HCT116 (cell line): Measurements from ENCODE around the gene WDR43. TPM values are rescaled to one million over a fixed set of nuclear protein-coding genes. Genes with fewer than 3 reads are reported as not detected.

Source experiments
- ATAC-seq: fragments of 200-7000 bp; cut with Tn5 transposase; 2 replicates; pipeline ENCODE4 v1.9.1; 2020; ENCODE audit warnings: mild to moderate bottlenecking, moderate library complexity
- BruUV-seq: library from RNA; stranded (reverse); fragments of 400-500 nt; replicated peaks from 2 replicates; lab custom pipeline; 2021; lab: Mats Ljungman, UMichigan
- CTCF ChIA-PET: fragments of 300-600 bp; sonication (Branson Sonifier 250); formaldehyde crosslinking; loops from one replicate; lab custom pipeline; 2021; ENCODE audit warnings: antibody characterized with exemption; lab: Charles Lee
- POLR2A ChIA-PET: fragments of 300-600, 350-600 bp; sonication (Branson Sonifier 250); formaldehyde crosslinking; loops from one replicate; lab custom pipeline; 2021; ENCODE audit warnings: antibody characterized with exemption; lab: Charles Lee
- RAD21 ChIA-PET, 2 experiments: fragments of 300-600 bp; sonication (Branson Sonifier 250); formaldehyde crosslinking; loops; one replicate each; lab custom pipeline; 2023; ENCODE audit warnings: low total read pairs in 2 of 2; ENCODE audit not compliant: uncharacterized antibody in 2 of 2, unreplicated experiment in 2 of 2, low non-redundant PET in 1 of 2; lab: Charles Lee
- DNase-seq: peaks from one replicate; pipeline ENCODE4 v3.0.0-alpha.2; 2010; ENCODE audit warnings: low read depth, low spot score
- H2AFZ ChIP-seq: fragments of 200-600 bp; shearing (Covaris generic), sonication (generic); 2 replicates; pipeline ENCODE4 v1.6.1; 2017; ENCODE audit warnings: low read depth, mixed run types, mixed read lengths, antibody characterized with exemption, low read length; ENCODE audit not compliant: poor library complexity, severe bottlenecking
- H3K27ac ChIP-seq: 2 replicates; pipeline ENCODE4 v1.5.1; 2012; ENCODE audit warnings: low read depth, low read length
- H3K27me3 ChIP-seq: fragments of 200-600 bp; sonication (generic); 2 replicates; pipeline ENCODE4 v1.6.1; 2016; ENCODE audit warnings: mixed run types, low read length, mixed read lengths; ENCODE audit not compliant: insufficient read depth
- H3K36me3 ChIP-seq, 2 experiments: fragments of 200-500 bp in 1 of 2; fragments of 200-600 bp in 1 of 2; sonication (Bioruptor generic) in 1 of 2; sonication (generic) in 1 of 2; 2 replicates each; pipeline versions ENCODE4 v1.5.1 to v1.6.1; 2014 to 2016; ENCODE audit warnings: low read length in 2 of 2, inconsistent platforms in 1 of 2, mixed read lengths in 1 of 2, mixed run types in 1 of 2; ENCODE audit not compliant: insufficient read depth in 2 of 2, control insufficient read depth in 1 of 2
- H3K4me1 ChIP-seq, 2 experiments: fragments of 200-600 bp in 1 of 2; sonication (generic) in 1 of 2; 2 replicates each; pipeline versions ENCODE4 v1.5.1 to v1.6.1; 2012 to 2017; ENCODE audit warnings: low read length in 2 of 2, inconsistent platforms in 1 of 2, mild to moderate bottlenecking in 1 of 2, mixed read lengths in 1 of 2, mixed run types in 1 of 2, moderate library complexity in 1 of 2; ENCODE audit not compliant: insufficient read depth in 2 of 2, control insufficient read depth in 1 of 2
- H3K4me2 ChIP-seq: fragments of 200-600 bp; sonication (generic); 2 replicates; pipeline ENCODE4 v1.6.1; 2017; ENCODE audit warnings: mixed run types, low read length, mixed read lengths
- H3K4me3 ChIP-seq, 2 experiments: fragments of 200-600 bp in 1 of 2; sonication (generic) in 1 of 2; replicated peaks in 1 of 2; 2 replicates each; pipeline ENCODE4 v1.5.1; 2011 to 2016; ENCODE audit warnings: low read length in 2 of 2, control low read depth in 1 of 2, low read depth in 1 of 2, mild to moderate bottlenecking in 1 of 2, mixed read lengths in 1 of 2, mixed run types in 1 of 2
- H3K79me2 ChIP-seq: fragments of 200-600 bp; sonication (generic); 2 replicates; pipeline ENCODE4 v1.6.1; 2017; ENCODE audit warnings: mild to moderate bottlenecking, mixed run types, low read length, moderate library complexity, mixed read lengths; ENCODE audit not compliant: insufficient read depth
- H3K9ac ChIP-seq: fragments of 200-600 bp; sonication (generic); 2 replicates; pipeline ENCODE4 v1.6.1; 2016; ENCODE audit warnings: low read length, mixed read lengths
- H3K9me2 ChIP-seq: fragments of 200-600 bp; sonication (generic), shearing (Covaris generic); 2 replicates; pipeline ENCODE4 v1.6.1; 2017; ENCODE audit warnings: mixed run types, mild to moderate bottlenecking, moderate library complexity; ENCODE audit not compliant: insufficient read depth
- H3K9me3 ChIP-seq, 2 experiments: fragments of 200-500 bp in 1 of 2; fragments of 200-600 bp in 1 of 2; sonication (Bioruptor generic) in 1 of 2; sonication (generic) in 1 of 2; 2 replicates each; pipeline ENCODE4 v1.6.1; 2014 to 2017; ENCODE audit warnings: low read length in 2 of 2, mixed read lengths in 2 of 2, inconsistent platforms in 1 of 2, low read depth in 1 of 2, mild to moderate bottlenecking in 1 of 2, mixed run types in 1 of 2, moderate library complexity in 1 of 2; ENCODE audit not compliant: control insufficient read depth in 1 of 2, insufficient read depth in 1 of 2
- H4K20me1 ChIP-seq: fragments of 200-600 bp; sonication (generic), shearing (Covaris generic); 2 replicates; pipeline ENCODE4 v1.6.1; 2017; ENCODE audit warnings: mixed run types, mild to moderate bottlenecking, moderate library complexity; ENCODE audit not compliant: insufficient read depth
- CBX3 ChIP-seq: IDR thresholded peaks from 2 replicates; pipeline ENCODE4 v1.6.1; 2012; ENCODE audit warnings: low read depth
- CTCF ChIP-seq, 3 experiments: fragments of 200-600 bp in 1 of 3; sonication (generic) in 1 of 3; IDR thresholded peaks in 2 of 3; conservative IDR thresholded peaks in 1 of 3; 2 replicates each; pipeline ENCODE4 v1.5.1; 2012 to 2017; ENCODE audit warnings: low read depth in 2 of 3, low read length in 2 of 3, antibody characterized with exemption in 1 of 3, borderline replicate concordance in 1 of 3, control low read depth in 1 of 3, mild to moderate bottlenecking in 1 of 3, mixed read lengths in 1 of 3, mixed run types in 1 of 3, moderate library complexity in 1 of 3; ENCODE audit not compliant: insufficient read depth in 1 of 3
- ELF1 ChIP-seq: IDR thresholded peaks from 2 replicates; pipeline ENCODE4 v1.6.1; 2012; ENCODE audit warnings: low read depth, borderline replicate concordance
- EZH2 ChIP-seq: fragments of 200-600 bp; sonication (generic); IDR thresholded peaks from 2 replicates; pipeline ENCODE4 v1.6.1; 2017; ENCODE audit warnings: antibody characterized with exemption, mixed run types
- EZH2phosphoT487 ChIP-seq: fragments of 200-600 bp; IDR thresholded peaks from 2 replicates; pipeline ENCODE4 v1.6.1; 2018; ENCODE audit warnings: antibody characterized with exemption, borderline replicate concordance
- FOSL1 ChIP-seq: IDR thresholded peaks from 2 replicates; pipeline ENCODE4 v1.6.1; 2012; ENCODE audit warnings: low read depth
- MAX ChIP-seq: IDR thresholded peaks from 2 replicates; pipeline ENCODE4 v1.6.1; 2012
- SIN3A ChIP-seq: IDR thresholded peaks from 2 replicates; pipeline ENCODE4 v1.6.1; 2012; ENCODE audit warnings: low read depth
- SP1 ChIP-seq: IDR thresholded peaks from 2 replicates; pipeline ENCODE4 v1.6.1; 2012; ENCODE audit warnings: low read depth
- SRF ChIP-seq: IDR thresholded peaks from 2 replicates; pipeline ENCODE4 v1.6.1; 2012; ENCODE audit warnings: low read depth
- YY1 ChIP-seq: IDR thresholded peaks from 2 replicates; pipeline ENCODE4 v1.6.1; 2011; ENCODE audit warnings: low read length, low read depth, moderate library complexity, mild to moderate bottlenecking; ENCODE audit not compliant: insufficient replicate concordance; ENCODE audit errors: extremely low read depth
- ZFX ChIP-seq: fragments of 450-650 bp; IDR thresholded peaks from 2 replicates; pipeline ENCODE4 v1.6.1; 2017
- ZNF274 ChIP-seq: fragments of 200-500 bp; sonication (Bioruptor generic); IDR thresholded peaks from 2 replicates; pipeline ENCODE4 v1.6.1; 2014; ENCODE audit warnings: mild to moderate bottlenecking, low read depth, low read length, inconsistent platforms
- intact Hi-C: fragments of 100-400 bp; cut with micrococcal nuclease; formaldehyde crosslinking; loops from 2 replicates; pipeline ENCODE4 v1.10.0; 2022
- total RNA-seq: library from RNA; stranded (reverse); gene quantifications from one replicate; pipeline ENCODE4 v1.2.1, GENCODE V29; 2021; ENCODE audit not compliant: unreplicated experiment
- TF ChIP-seq, protein P1 (sequence below): IDR thresholded peaks from 2 replicates; pipeline ENCODE4 v1.6.1; 2012
- TF ChIP-seq, protein P2 (sequence below): IDR thresholded peaks from 2 replicates; pipeline ENCODE4 v1.6.1; 2012; ENCODE audit warnings: low read depth

The WDR43 gene
- total RNA-seq, 1 experiment from 2014 or later, result 119 TPM

DNA sequence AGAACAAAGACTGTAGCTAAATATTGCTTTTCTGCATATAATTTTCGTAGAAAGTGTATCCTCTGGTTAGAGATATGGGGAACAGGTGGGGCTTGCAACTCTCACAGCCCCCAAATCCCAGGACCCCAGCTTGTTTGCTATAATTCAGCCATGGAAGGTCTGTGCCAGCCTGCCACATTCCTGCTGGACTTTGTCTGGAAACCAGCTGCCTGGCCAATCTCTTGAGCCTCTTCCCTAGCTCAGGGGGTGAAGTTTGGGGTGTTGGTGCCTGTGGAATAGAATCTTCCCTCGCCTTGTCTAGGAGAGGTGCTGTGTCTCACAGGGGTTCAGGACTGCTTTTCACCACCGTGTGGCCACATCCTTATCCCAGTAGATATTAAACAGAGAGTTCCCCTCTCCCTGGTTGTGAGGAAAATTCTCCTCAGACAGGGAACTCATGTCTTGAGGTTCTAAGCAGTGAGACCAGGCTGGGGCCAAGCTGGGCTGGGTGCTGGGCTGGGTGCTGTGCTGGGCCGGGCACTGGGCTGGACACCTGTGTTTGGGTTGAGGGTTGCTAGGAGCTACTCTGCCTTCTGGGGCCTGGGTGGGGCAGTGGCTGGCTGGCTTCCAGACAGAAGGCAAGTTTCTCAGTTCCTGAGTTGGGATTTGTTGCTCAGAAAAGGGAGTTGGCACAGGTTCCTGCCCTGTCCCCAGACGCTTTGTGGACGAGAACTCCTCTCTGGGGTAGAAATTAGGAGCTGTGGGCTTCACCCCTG is 98.9 kb downstream of the WDR43 start:
- no peaks in the 10 kb centered on the region for H3K36me3 ChIP-seq
- CTCF ChIA-PET, result interaction anchor here (1.1 kb wide), 1 partner anchor 35 kb away, joined by 3 read pairs; no protein-coding TSS in a partner anchor
- no peaks in the 10 kb centered on the region for H3K79me2 ChIP-seq
- ATAC-seq (peak; percentile 41), DNase-seq (no peak)
- BruUV-seq, result no TSS peak
- H2AFZ ChIP-seq, result no peak overlapping the region
- H3K4me3 ChIP-seq, result no peak overlapping the region
- intact Hi-C loops, result no loop called here
- H4K20me1 ChIP-seq, result no peaks in the 10 kb centered on the region
- no peaks in the 10 kb centered on the region for H3K9me2 ChIP-seq
- H3K4me2 ChIP-seq, result no peak overlapping the region
- H3K9me3 ChIP-seq, result no peaks in the 10 kb centered on the region
- POLR2A ChIA-PET, result no interaction called here
- RAD21 ChIA-PET, result no interaction called here
- no peaks in the 10 kb centered on the region for H3K27me3 ChIP-seq
- no peak overlapping the region for H3K27ac ChIP-seq
- no peak overlapping the region for H3K9ac ChIP-seq
- TF ChIP-seq SP1, result no peak
- TF ChIP-seq, protein P1, sequence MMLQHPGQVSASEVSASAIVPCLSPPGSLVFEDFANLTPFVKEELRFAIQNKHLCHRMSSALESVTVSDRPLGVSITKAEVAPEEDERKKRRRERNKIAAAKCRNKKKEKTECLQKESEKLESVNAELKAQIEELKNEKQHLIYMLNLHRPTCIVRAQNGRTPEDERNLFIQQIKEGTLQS, result no peak
- TF ChIP-seq CTCF (IDR thresholded peaks at IDR 0.05 in 2 of 3, conservative IDR thresholded peaks at IDR 0.05 in 1 of 3; ENCODE audit: borderline replicate concordance in 1 of 3, insufficient read depth in 1 of 3, low read depth in 2 of 3, low read length in 2 of 3), result no peak
- no peak for TF ChIP-seq MAX
- no peak for TF ChIP-seq FOSL1
- no peak for TF ChIP-seq SRF
- TF ChIP-seq, protein P2, sequence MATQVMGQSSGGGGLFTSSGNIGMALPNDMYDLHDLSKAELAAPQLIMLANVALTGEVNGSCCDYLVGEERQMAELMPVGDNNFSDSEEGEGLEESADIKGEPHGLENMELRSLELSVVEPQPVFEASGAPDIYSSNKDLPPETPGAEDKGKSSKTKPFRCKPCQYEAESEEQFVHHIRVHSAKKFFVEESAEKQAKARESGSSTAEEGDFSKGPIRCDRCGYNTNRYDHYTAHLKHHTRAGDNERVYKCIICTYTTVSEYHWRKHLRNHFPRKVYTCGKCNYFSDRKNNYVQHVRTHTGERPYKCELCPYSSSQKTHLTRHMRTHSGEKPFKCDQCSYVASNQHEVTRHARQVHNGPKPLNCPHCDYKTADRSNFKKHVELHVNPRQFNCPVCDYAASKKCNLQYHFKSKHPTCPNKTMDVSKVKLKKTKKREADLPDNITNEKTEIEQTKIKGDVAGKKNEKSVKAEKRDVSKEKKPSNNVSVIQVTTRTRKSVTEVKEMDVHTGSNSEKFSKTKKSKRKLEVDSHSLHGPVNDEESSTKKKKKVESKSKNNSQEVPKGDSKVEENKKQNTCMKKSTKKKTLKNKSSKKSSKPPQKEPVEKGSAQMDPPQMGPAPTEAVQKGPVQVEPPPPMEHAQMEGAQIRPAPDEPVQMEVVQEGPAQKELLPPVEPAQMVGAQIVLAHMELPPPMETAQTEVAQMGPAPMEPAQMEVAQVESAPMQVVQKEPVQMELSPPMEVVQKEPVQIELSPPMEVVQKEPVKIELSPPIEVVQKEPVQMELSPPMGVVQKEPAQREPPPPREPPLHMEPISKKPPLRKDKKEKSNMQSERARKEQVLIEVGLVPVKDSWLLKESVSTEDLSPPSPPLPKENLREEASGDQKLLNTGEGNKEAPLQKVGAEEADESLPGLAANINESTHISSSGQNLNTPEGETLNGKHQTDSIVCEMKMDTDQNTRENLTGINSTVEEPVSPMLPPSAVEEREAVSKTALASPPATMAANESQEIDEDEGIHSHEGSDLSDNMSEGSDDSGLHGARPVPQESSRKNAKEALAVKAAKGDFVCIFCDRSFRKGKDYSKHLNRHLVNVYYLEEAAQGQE, result no peak
- TF ChIP-seq ELF1, result no peak
- no peak for TF ChIP-seq EZH2
- TF ChIP-seq CBX3, result no peak
- no peak for TF ChIP-seq ZFX
- no peak for TF ChIP-seq ZNF274
- TF ChIP-seq YY1, result no peak
- TF ChIP-seq SIN3A, result no peak
- no peak for TF ChIP-seq EZH2phosphoT487
- H3K4me1 ChIP-seq, result no peaks in the 10 kb centered on the region; a peak in 1 of 4 replicates
